Activated CD8-positive, alpha-beta memory T cell treated with anti-CD3 and anti-CD28 coated beads, Interleukin-2, amount 10 ng/mL, durations not matched to agents 7 days and 5 days (primary cell): ENCODE data around the gene GRIN1. TPM values are rescaled to one million over a fixed set of nuclear protein-coding genes. Genes with fewer than 3 reads are reported as not detected.

Experiments
- ATAC-seq: fragments of 150-1000 bp; cut with Tn5 transposase; one replicate; pipeline ENCODE4 v1.10.0; 2021; ENCODE audit warnings: moderate library complexity
- CTCF ChIA-PET: fragments of 350-600 bp; sonication (Branson Sonifier 250); formaldehyde crosslinking; loops from one replicate; lab custom pipeline; 2021; ENCODE audit warnings: antibody characterized with exemption; lab: Charles Lee
- DNase-seq: peaks from one replicate; pipeline ENCODE4 v3.0.0-alpha.2; 2020
- H3K27ac Mint-ChIP-seq: one replicate; pipeline ENCODE4 v1.8.0; 2021; ENCODE audit warnings: mild to moderate bottlenecking, mixed read lengths
- H3K27me3 Mint-ChIP-seq: one replicate; pipeline ENCODE4 v1.8.0; 2021; ENCODE audit warnings: mixed read lengths
- H3K36me3 Mint-ChIP-seq: one replicate; pipeline ENCODE4 v1.8.0; 2021; ENCODE audit warnings: mild to moderate bottlenecking, mixed read lengths
- H3K4me1 Mint-ChIP-seq: one replicate; pipeline ENCODE4 v1.8.0; 2021; ENCODE audit warnings: mixed read lengths
- H3K4me3 Mint-ChIP-seq: one replicate; pipeline ENCODE4 v1.8.0; 2021; ENCODE audit warnings: mild to moderate bottlenecking, moderate library complexity, mixed read lengths
- H3K9me3 Mint-ChIP-seq: one replicate; pipeline ENCODE4 v1.8.0; 2022; ENCODE audit warnings: low read depth, mixed read lengths
- total RNA-seq, 2 experiments: library from RNA; stranded (reverse); gene quantifications; one replicate each; pipeline ENCODE4 v1.2.3, GENCODE V29; 2021

The GRIN1 gene
- total RNA-seq, 2 experiments from 2014 or later, result not detected

DNA sequence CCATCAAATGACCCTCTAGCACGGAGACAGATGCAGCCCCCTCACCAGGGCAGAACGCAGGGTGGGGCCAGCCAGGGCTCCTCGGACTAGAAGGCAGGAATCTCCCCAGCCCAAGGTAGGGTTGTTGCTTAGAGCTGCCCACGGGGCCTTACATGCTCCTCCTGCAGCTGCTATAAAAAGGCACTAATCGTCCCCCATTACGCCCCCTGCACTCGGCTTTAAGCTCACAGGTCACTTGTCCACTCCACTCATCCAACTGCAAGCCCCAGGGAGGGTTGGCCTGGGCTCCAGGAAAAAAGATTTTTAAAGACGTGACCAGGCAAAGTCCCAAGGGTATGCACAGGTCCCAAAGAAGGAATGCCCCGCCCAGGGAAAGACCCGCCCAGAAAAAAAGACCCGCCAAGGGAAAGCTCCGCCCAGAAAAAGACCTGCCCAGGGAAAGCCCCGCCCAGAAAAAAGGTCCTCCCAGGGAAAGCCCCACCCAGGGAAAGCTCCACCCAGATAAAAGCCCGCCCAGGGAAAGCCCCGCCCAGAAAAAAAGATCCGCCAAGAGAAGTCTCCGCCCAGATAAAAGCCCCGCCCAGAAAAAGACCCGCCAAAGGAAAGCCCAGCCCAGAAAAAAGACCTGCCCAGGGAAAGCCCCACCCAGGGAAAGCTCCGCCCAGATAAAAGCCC lies 11.1 kb downstream of the GRIN1 start:
- Mint-ChIP-seq H3K4me1 (no peaks in the 10 kb centered on the region), H3K4me3 (no peak overlapping the region), H3K9me3 (no peaks in the 10 kb centered on the region), H3K36me3 (no peaks in the 10 kb centered on the region), H3K27ac (no peak overlapping the region), H3K27me3 (peaks cover 4% of the 10 kb centered on the region)
- CTCF ChIA-PET, result interaction anchor here (0.8 to 1.0 kb wide), 2 partner anchors 26 to 87 kb away, joined by 3 read pairs; no protein-coding TSS in a partner anchor
- ATAC-seq (no peak), DNase-seq (peak; percentile 64)

DNA sequence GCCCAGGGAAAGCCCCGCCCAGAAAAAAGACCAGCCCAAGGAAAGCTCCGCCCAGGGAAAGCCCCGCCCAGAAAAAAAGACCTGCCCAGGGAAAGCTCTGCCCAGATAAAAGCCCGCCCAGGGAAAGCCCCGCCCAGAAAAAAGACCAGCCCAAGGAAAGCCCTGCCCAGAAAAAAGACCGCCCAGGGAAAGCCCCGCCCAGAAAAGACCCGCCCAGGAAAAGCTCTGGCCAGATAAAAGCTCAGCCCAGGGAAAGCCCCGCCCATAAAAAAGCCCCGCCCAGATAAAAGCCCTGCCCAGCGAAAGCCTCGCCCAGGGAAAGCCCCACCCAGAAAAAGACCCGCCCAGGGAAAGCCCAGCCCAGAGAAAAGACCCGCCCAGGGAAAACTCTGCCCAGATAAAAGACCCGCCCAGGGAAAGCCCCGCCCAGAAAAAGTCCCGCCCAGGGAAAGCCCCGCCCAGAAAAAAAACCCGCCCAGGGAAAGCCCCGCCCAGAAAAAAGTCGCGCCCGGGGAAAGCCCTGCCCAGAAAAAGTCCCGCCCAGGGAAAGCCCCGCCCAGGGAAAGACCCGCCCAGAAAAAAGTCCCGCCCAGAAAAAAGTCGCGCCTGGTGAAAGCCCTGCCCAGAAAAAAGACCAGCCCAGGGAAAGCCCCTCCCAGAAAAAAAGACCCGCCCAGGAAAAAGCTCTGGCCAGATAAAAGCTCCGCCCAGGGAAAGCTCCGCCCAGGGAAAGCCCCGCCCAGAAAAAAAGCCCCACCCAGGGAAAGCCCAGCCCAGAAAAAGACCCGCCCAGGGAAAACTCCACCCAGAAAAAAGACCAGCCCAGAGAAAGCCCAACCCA lies 11.9 kb downstream of the GRIN1 start:
- Mint-ChIP-seq H3K4me3 (no peak overlapping the region), H3K27me3 (peaks cover 7% of the 10 kb centered on the region), H3K27ac (no peak overlapping the region), H3K9me3 (no peaks in the 10 kb centered on the region), H3K4me1 (no peaks in the 10 kb centered on the region), H3K36me3 (no peaks in the 10 kb centered on the region)
- ATAC-seq, result peak; percentile 47
- CTCF ChIA-PET, result interaction anchor here (0.7 to 0.8 kb wide), 3 partner anchors 24 to 86 kb away, joined by 3 read pairs; no protein-coding TSS in a partner anchor
- peak; percentile 75 for DNase-seq

DNA sequence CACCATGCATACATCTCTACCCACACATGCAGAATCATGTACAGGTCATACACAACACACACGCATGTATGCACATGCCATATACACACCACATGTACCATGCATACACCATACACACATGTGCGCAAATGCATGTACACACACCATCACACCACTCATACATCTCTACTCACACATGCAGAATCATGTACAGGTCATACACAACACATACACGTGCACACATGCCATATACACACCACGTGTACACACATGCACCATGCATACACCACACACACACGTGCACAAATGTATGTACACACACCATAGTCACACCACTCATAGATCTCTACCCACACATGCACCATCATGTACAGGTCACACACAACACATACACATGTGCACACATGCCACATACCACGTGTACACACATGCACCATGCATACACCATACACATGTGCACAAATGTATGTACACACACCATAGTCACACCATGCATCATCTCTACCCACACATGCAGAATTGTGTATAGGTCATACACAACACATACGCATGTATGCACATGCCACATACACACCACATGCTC lies 14.0 kb downstream of the GRIN1 start:
- H3K4me3 Mint-ChIP-seq, result no peak overlapping the region
- CTCF ChIA-PET, result no interaction called here
- no peak overlapping the region for H3K27ac Mint-ChIP-seq
- no peaks in the 10 kb centered on the region for H3K36me3 Mint-ChIP-seq
- DNase-seq, result no peak
- ATAC-seq, result no peak
- peaks cover 11% of the 10 kb centered on the region for H3K27me3 Mint-ChIP-seq
- peaks cover 2% of the 10 kb centered on the region for H3K4me1 Mint-ChIP-seq
- no peaks in the 10 kb centered on the region for H3K9me3 Mint-ChIP-seq

GRCh38 chr9:137156567-137157375 lies 17.8 kb downstream of the GRIN1 start:
- CTCF ChIA-PET, result interaction anchor here (0.6 to 1.8 kb wide), 3 partner anchors 11 to 89 kb away, joined by 3 to 5 read pairs (median 5); partner anchors contain the start of gene SSNA1
- Mint-ChIP-seq H3K27ac (no peak overlapping the region), H3K4me1 (peaks cover 13% of the 10 kb centered on the region), H3K27me3 (peaks cover 38% of the 10 kb centered on the region), H3K36me3 (no peaks in the 10 kb centered on the region), H3K4me3 (peak overlapping the region; percentile 49), H3K9me3 (no peaks in the 10 kb centered on the region)
- ATAC-seq (peak; percentile 70), DNase-seq (peak; percentile 67)

GRCh38 chr9:137157618-137158415 lies 18.9 kb downstream of the GRIN1 start:
- CTCF ChIA-PET, result interaction anchor here (0.6 to 1.8 kb wide), 4 partner anchors 12 to 111 kb away, joined by 3 to 5 read pairs (median 4); no protein-coding TSS in a partner anchor
- Mint-ChIP-seq H3K36me3 (no peaks in the 10 kb centered on the region), H3K27ac (no peak overlapping the region), H3K4me3 (no peak overlapping the region), H3K27me3 (peaks cover 41% of the 10 kb centered on the region), H3K9me3 (no peaks in the 10 kb centered on the region), H3K4me1 (peaks cover 13% of the 10 kb centered on the region)
- ATAC-seq (no peak), DNase-seq (no peak)

DNA sequence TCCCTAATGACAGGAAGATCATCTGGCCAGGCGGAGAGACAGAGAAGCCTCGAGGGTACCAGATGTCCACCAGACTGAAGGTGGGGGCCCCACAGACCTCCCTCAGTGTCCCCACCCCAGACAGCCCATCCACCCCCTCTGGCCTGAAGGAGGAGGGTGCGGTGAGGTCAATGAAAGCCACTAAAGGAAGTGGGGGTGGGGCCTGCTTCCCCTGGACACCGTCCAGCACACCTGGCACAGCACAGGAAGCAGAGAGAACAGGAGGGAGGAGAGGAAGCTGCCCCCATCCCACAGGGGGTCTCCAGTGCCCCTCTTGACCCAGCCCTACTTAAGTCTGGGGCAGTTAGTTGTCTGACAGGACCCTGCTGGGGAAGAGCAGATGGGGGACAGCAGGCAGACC lies 19.7 kb downstream of the GRIN1 start:
- Mint-ChIP-seq H3K9me3 (no peaks in the 10 kb centered on the region), H3K27me3 (peaks cover 44% of the 10 kb centered on the region), H3K4me1 (peaks cover 13% of the 10 kb centered on the region), H3K4me3 (no peak overlapping the region), H3K36me3 (no peaks in the 10 kb centered on the region), H3K27ac (no peak overlapping the region)
- DNase-seq (no peak), ATAC-seq (no peak)
- CTCF ChIA-PET, result interaction anchor here (1.2 to 1.8 kb wide), 2 partner anchors 18 to 112 kb away, joined by 3 to 5 read pairs; no protein-coding TSS in a partner anchor

DNA sequence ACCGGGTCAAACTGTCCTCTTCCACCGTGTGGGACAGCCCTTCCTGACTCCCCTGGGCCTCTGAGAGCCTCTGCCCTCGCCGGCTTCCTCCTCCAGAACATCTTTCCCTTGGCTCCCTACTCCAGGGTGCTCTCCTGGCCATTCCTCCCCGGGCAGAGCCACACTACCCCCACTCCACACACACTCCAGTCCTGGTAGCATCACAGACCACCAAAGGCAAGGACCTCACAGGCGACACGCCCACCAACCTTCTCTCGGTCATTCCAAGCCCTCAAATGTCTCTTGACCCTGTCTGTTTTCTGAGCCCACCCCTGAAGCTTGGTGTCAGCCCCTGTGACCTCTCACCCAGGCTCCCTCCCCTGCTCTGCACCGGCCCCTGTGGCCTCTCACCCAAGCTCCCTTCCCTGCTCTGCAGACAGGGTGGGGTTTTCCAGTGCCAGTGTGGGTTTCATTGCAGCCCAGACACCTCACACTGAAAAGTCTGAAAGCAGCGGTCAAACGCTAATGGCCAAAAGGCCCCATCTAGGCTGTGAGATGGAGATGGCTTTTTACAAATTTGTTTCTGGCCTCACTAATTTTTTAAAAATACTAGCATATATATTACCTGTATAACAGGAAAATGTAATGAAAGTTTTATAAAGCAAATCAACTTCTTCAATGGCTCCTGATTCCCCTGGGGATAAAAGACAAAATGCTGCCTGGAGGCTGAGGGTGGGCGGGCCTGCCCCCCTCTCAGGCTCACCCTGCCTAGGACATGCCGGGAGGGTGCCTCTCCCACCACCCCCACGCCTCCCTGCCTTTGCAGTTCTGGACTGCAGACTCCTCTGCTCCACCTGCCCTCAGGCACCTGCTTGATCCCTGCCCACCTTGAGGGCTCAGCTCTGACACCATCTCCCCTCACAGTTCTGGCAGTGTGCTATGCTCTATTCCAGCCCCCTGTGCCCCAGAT lies 20.4 kb downstream of the GRIN1 start:
- ATAC-seq (no peak), DNase-seq (no peak)
- no peaks in the 10 kb centered on the region for H3K36me3 Mint-ChIP-seq
- H3K27ac Mint-ChIP-seq, result no peak overlapping the region
- H3K4me3 Mint-ChIP-seq, result no peak overlapping the region
- CTCF ChIA-PET, result interaction anchor here (1.2 to 1.8 kb wide), 2 partner anchors 17 to 113 kb away, joined by 3 to 5 read pairs; no protein-coding TSS in a partner anchor
- peaks cover 13% of the 10 kb centered on the region for H3K4me1 Mint-ChIP-seq
- H3K27me3 Mint-ChIP-seq, result peaks cover 44% of the 10 kb centered on the region
- H3K9me3 Mint-ChIP-seq, result no peaks in the 10 kb centered on the region

DNA sequence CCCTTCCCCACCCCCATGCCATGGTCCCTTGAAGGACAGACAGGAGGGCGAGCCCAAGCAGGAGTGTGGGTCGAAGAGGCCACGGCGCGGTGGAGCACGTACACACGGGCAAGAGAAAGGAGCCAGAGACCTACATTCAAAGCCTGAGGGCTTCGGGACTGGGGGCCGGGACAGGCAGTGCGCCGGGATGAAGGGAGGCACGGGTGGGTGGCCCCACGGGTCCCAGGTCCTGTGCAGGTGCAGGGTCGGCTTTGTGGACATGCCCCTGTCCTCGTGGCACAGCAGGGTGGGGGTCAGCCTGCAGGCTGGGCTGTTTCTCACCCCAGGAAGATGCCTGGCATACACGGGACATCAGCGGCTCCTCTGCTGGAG lies 21.1 kb downstream of the GRIN1 start:
- Mint-ChIP-seq H3K36me3 (no peaks in the 10 kb centered on the region), H3K27ac (no peak overlapping the region), H3K9me3 (no peaks in the 10 kb centered on the region), H3K4me3 (no peak overlapping the region), H3K4me1 (peaks cover 13% of the 10 kb centered on the region), H3K27me3 (peaks cover 41% of the 10 kb centered on the region)
- CTCF ChIA-PET, result no interaction called here
- DNase-seq (no peak), ATAC-seq (no peak)

DNA sequence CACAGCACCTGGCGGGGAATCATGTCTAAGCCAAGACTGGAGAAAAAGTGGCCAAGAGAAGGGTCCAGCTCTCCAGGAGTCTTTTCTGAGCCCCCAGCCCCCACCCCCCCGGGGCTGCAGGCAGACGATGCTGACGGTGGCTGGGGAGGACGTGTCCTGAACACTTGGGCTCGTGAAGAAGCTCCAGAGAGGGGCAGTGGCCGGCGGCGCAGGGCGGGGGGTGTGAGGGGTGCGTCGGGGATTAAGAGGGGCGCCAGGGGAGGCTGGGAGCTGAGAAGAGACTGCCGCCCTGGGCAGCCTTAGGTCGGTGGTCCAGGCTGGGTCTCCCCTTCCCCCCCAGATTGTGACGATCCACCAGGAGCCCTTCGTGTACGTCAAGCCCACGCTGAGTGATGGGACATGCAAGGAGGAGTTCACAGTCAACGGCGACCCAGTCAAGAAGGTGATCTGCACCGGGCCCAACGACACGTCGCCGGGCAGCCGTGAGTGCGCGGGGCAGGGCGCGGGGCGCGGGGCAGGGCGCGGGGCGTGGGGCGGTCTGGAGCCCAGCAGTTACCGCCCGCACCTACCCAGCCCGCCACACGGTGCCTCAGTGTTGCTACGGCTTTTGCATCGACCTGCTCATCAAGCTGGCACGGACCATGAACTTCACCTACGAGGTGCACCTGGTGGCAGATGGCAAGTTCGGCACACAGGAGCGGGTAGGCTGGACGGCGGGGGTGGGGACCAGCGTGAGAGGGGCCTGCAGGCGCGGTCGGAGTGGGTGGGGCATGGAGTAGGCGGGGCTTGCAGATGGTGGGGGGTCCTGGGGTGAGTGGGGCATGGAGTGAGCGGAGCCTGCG lies 22.0 kb downstream of the GRIN1 start:
- ATAC-seq, result no peak
- Mint-ChIP-seq H3K36me3 (no peaks in the 10 kb centered on the region), H3K4me1 (peaks cover 13% of the 10 kb centered on the region), H3K4me3 (no peak overlapping the region), H3K27ac (no peak overlapping the region), H3K27me3 (peaks cover 41% of the 10 kb centered on the region), H3K9me3 (no peaks in the 10 kb centered on the region)
- CTCF ChIA-PET, result no interaction called here
- no peak for DNase-seq

- peaks cover 11% of the 10 kb centered on the region for H3K4me1 Mint-ChIP-seq
- ATAC-seq, result no peak
- H3K27ac Mint-ChIP-seq, result no peak overlapping the region
- no peak for DNase-seq
- H3K9me3 Mint-ChIP-seq, result no peaks in the 10 kb centered on the region
- no peak overlapping the region for H3K4me3 Mint-ChIP-seq
- no peaks in the 10 kb centered on the region for H3K36me3 Mint-ChIP-seq
- CTCF ChIA-PET, result interaction anchor here (1.3 kb wide), 1 partner anchor 15 kb away, joined by 4 read pairs; no protein-coding TSS in a partner anchor
- H3K27me3 Mint-ChIP-seq, result peaks cover 44% of the 10 kb centered on the region
These were observed 22.9 kb downstream of the GRIN1 start for GRCh38 chr9:137161558-137162486.
